Activated naive CD8-positive, alpha-beta T cell treated with anti-CD3 and anti-CD28 coated beads, Interleukin-2, amount 10 ng/mL, durations not matched to agents 7 days and 5 days (primary cell): ENCODE measurements around the gene LIPT1. TPM values are rescaled to one million over a fixed set of nuclear protein-coding genes. Genes with fewer than 3 reads are reported as not detected.
"Not testable (repeated sequence)": the region's sequence is repeated elsewhere in the genome, so short reads cannot be mapped to it uniquely, and the experiment has no call there.

Source experiments
- ATAC-seq: fragments of 150-1000 bp; cut with Tn5 transposase; one replicate; pipeline ENCODE4 v1.10.0; 2021; ENCODE audit warnings: low read depth, moderate library complexity
- POLR2A ChIA-PET: fragments of 350-600 bp; sonication (Branson Sonifier 250); formaldehyde crosslinking; loops from one replicate; lab custom pipeline; 2021; ENCODE audit warnings: antibody characterized with exemption; lab: Charles Lee
- DNase-seq: peaks from one replicate; pipeline ENCODE4 v3.0.0; 2021
- H3K27ac Mint-ChIP-seq: one replicate; pipeline ENCODE4 v1.8.0; 2022; ENCODE audit warnings: mild to moderate bottlenecking, mixed read lengths
- H3K27me3 Mint-ChIP-seq: one replicate; pipeline ENCODE4 v1.8.0; 2022; ENCODE audit warnings: mild to moderate bottlenecking, moderate library complexity, mixed read lengths
- H3K36me3 Mint-ChIP-seq: one replicate; pipeline ENCODE4 v1.8.0; 2021; ENCODE audit warnings: mild to moderate bottlenecking, mixed read lengths
- H3K4me1 Mint-ChIP-seq: one replicate; pipeline ENCODE4 v1.8.0; 2021; ENCODE audit warnings: mixed read lengths
- H3K4me3 Mint-ChIP-seq: one replicate; pipeline ENCODE4 v1.8.0; 2022; ENCODE audit warnings: mild to moderate bottlenecking, moderate library complexity, mixed read lengths
- H3K9me3 Mint-ChIP-seq: one replicate; pipeline ENCODE4 v1.8.0; 2021; ENCODE audit warnings: mixed read lengths
- total RNA-seq, 2 experiments: library from RNA; stranded (reverse); gene quantifications; one replicate each; pipeline ENCODE4 v1.2.3, GENCODE V29; 2021

LIPT1 gene
- total RNA-seq, 2 experiments from 2014 or later: 10.1 to 12.1 TPM

- no peaks in the 10 kb centered on the region for H3K9me3 Mint-ChIP-seq
- H3K4me1 Mint-ChIP-seq: peaks cover 22% of the 10 kb centered on the region
- no peak overlapping the region for H3K4me3 Mint-ChIP-seq
- H3K27ac Mint-ChIP-seq: no peak overlapping the region
- peaks cover 21% of the 10 kb centered on the region for H3K36me3 Mint-ChIP-seq
- H3K27me3 Mint-ChIP-seq: no peaks in the 10 kb centered on the region
- POLR2A ChIA-PET: no interaction called here
- ATAC-seq (no peak), DNase-seq (no peak)
These were observed 32.2 kb downstream of the LIPT1 start for GRCh38 chr2:99187011-99187410.

DNA sequence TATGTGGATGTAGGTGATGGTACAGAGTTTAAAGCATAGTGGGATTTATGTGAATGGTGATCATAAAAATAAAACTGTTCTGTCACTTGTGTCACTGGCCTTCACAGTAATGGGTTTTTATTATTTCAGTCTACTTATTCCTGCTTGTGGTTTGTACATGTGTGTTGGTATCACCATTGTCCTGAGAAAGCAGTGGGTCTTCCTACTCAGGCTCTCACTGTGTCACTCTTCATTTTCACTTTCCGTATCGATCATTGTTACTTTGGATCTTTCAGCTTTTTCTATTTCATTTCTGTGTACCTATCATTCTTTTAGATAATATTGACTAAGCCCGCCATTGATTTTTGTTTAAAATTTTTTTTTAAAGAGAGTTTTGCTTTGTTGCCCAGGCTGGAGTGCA lies 33.6 kb downstream of the LIPT1 start:
- no peak for ATAC-seq
- H3K27ac Mint-ChIP-seq: no peak overlapping the region

GRCh38 chr2:99190548-99190947 lies 35.8 kb downstream of the LIPT1 start:
- peaks cover 35% of the 10 kb centered on the region for H3K36me3 Mint-ChIP-seq
- ATAC-seq (no peak), DNase-seq (no peak)
- H3K4me1 Mint-ChIP-seq: peaks cover 11% of the 10 kb centered on the region
- H3K9me3 Mint-ChIP-seq: no peaks in the 10 kb centered on the region
- H3K4me3 Mint-ChIP-seq: no peak overlapping the region
- H3K27me3 Mint-ChIP-seq: no peaks in the 10 kb centered on the region
- no peak overlapping the region for H3K27ac Mint-ChIP-seq
- POLR2A ChIA-PET: no interaction called here

More for the DNA sequence above, 33.6 kb downstream of the LIPT1 start:
- Mint-ChIP-seq H3K36me3 (peaks cover 31% of the 10 kb centered on the region), H3K4me1 (peaks cover 18% of the 10 kb centered on the region), H3K27me3 (no peaks in the 10 kb centered on the region), H3K4me3 (no peak overlapping the region), H3K9me3 (no peaks in the 10 kb centered on the region)
- DNase-seq: no peak
- POLR2A ChIA-PET: no interaction called here

GRCh38 chr2:99192364-99192763 lies 37.6 kb downstream of the LIPT1 start:
- H3K27me3 Mint-ChIP-seq, H3K27ac Mint-ChIP-seq, POLR2A ChIA-PET, DNase-seq, H3K9me3 Mint-ChIP-seq, ATAC-seq, H3K4me1 Mint-ChIP-seq, H3K4me3 Mint-ChIP-seq: not testable (repeated sequence)
- peaks cover 33% of the 10 kb centered on the region for H3K36me3 Mint-ChIP-seq

DNA sequence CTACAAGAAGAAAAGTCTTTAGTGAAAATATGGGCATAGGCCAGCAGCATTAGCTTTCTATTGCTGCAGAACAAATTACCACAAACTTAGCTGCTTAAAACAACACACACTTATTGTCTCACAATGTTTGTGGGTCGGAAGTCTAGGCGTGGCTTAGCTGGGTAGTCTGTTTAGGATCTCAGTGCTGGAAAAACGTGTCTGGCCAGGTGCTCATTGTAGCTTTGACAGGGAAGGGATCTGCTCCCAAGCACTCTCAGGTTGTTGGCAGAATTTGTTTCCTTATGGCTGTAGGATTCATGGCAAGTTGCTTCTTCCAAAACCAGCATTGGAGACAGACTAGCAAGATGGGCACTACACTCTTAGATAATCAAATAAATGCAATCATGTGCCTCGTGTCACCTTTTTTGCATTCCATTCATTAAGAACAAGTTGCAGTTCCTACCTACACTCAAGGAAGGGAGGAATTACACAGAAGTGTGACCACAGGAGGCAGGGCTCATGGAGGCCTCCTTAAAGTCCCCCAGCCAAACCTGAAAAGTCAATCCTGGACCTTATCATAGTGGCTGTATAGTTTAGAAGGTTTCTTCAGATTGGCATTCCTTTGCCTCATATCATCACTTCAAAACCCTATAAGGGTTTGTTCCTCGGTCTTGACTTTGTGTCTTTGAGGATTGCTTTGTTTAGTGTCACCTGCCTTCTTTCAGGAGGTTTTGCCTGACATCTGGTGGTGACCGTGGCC lies 43.5 kb downstream of the LIPT1 start:
- no peak overlapping the region for H3K4me3 Mint-ChIP-seq
- POLR2A ChIA-PET: no interaction called here
- ATAC-seq: no peak
- peaks cover 2% of the 10 kb centered on the region for H3K4me1 Mint-ChIP-seq
- peaks cover 12% of the 10 kb centered on the region for H3K36me3 Mint-ChIP-seq
- no peaks in the 10 kb centered on the region for H3K9me3 Mint-ChIP-seq
- no peak for DNase-seq
- H3K27me3 Mint-ChIP-seq: no peaks in the 10 kb centered on the region
- no peak overlapping the region for H3K27ac Mint-ChIP-seq

GRCh38 chr2:99200076-99200800 lies 45.5 kb downstream of the LIPT1 start:
- no peak overlapping the region for H3K27ac Mint-ChIP-seq
- no peak overlapping the region for H3K4me3 Mint-ChIP-seq
- H3K36me3 Mint-ChIP-seq: peaks cover 14% of the 10 kb centered on the region
- ATAC-seq (no peak), DNase-seq (no peak)
- no peaks in the 10 kb centered on the region for H3K9me3 Mint-ChIP-seq
- no peaks in the 10 kb centered on the region for H3K27me3 Mint-ChIP-seq
- POLR2A ChIA-PET: no interaction called here
- peaks cover 2% of the 10 kb centered on the region for H3K4me1 Mint-ChIP-seq

DNA sequence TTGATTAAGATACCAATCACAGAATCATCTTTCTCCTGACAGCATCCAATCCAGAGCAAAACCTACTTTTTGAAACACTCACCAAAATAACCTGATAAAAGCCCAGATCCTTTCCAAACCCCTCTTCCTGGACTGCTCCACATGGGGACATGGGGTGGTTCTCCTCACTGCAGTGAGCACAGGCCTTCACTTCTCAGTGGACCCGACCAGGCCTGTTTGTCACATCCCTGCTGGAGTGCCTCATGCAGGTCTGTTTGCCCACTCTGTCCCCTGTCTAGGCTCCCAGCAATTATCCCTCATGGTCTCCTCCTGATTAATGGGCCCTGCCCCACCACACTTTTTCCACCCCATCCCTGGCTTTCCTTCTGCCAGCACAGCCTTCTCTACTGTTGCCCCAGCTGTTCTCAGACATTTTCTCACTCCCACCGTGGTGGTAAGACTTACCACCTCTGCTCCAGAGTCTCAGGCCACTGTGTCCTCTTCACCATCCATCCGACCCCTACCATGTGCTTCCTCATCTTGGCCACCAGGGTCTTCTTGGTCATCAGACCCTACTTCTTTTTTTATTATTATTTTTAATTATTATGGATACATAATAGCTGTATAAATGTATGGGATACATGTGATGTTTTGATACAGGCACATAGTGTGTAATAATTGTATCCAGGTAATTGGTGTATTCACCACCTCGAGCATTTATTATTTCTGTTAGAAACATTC lies 47.4 kb downstream of the LIPT1 start:
- ATAC-seq (no peak), DNase-seq (no peak)
- Mint-ChIP-seq H3K36me3 (peaks cover 22% of the 10 kb centered on the region), H3K4me1 (peaks cover 2% of the 10 kb centered on the region), H3K27me3 (no peaks in the 10 kb centered on the region), H3K9me3 (peaks cover 7% of the 10 kb centered on the region), H3K27ac (no peak overlapping the region), H3K4me3 (no peak overlapping the region)
- POLR2A ChIA-PET: no interaction called here

DNA sequence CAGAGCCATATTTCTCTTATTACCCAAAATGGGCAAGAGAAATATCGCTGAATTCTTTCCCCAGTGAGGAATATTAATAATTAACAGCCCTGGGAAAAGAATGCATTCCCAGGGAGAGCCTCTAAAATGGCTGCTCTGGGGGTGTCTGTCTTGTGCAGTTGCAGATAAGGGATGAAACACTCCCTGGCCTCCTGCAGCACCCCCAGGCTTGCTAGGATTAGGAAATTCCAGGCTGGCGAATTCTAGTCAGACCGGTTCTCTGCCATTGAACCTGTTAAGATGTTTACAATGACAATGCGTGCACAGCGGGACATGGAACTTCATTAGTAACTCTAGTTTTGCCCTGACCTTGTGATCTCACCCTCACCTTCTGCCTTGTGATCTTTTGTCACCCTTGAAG lies 50.7 kb downstream of the LIPT1 start:
- H3K36me3 Mint-ChIP-seq: peaks cover 37% of the 10 kb centered on the region
- no peak for DNase-seq
- no peak for ATAC-seq
- H3K27me3 Mint-ChIP-seq: no peaks in the 10 kb centered on the region
- H3K27ac Mint-ChIP-seq: no peak overlapping the region
- POLR2A ChIA-PET: no interaction called here
- H3K9me3 Mint-ChIP-seq: peaks cover 10% of the 10 kb centered on the region
- no peak overlapping the region for H3K4me3 Mint-ChIP-seq
- peaks cover 6% of the 10 kb centered on the region for H3K4me1 Mint-ChIP-seq

Other genes with a start within 250 kb of the LIPT1 start
- 1 to 10 TPM in 1 of 2 experiments, under 1 TPM in 1; 0.61 to 2.3 TPM for gene CRACDL, start 218.7 kb upstream of the LIPT1 start, total RNA-seq
- gene C2orf15, start 13.3 kb upstream of the LIPT1 start, total RNA-seq: 1 to 10 TPM; 2.3 TPM
- gene TSGA10, start within 50 bp of the LIPT1 start, total RNA-seq: 10 to 100 TPM in 1 of 2 experiments, 1 to 10 TPM in 1; 8.0 to 11.1 TPM
- gene MITD1, start 26.1 kb downstream of the LIPT1 start, total RNA-seq: 10 to 100 TPM; 68.8 to 69.4 TPM
- 10 to 100 TPM; 22.2 to 26.5 TPM for gene MRPL30, start 26.2 kb downstream of the LIPT1 start, total RNA-seq
- gene LYG2, start 100.7 kb downstream of the LIPT1 start, total RNA-seq: not detected
- 1 to 10 TPM; 2.4 to 2.5 TPM for gene LYG1, start 146.2 kb downstream of the LIPT1 start, total RNA-seq
- 10 to 100 TPM; 26.9 to 32.2 TPM for gene TXNDC9, start 181.4 kb downstream of the LIPT1 start, total RNA-seq
- 10 to 100 TPM; 40.3 to 40.9 TPM for gene EIF5B, start 182.4 kb downstream of the LIPT1 start, total RNA-seq